Activated CD4-positive, alpha-beta T cell treated with anti-CD3 and anti-CD28 coated beads, Interleukin-2, Interleukin-4, amounts not matched to agents 100 ng/mL and 50 ng/mL, durations not matched to agents 16 hours and 8 hours (primary cell): ENCODE data around the gene KIF13A.

Source experiments
- DNase-seq: peaks from one replicate; pipeline ENCODE4 v3.0.0-alpha.2; 2020; ENCODE audit warnings: low spot score

KIF13A gene

GRCh38 chr6:17721671-17722070, 265.8 kb downstream of the KIF13A start:
- no peak for DNase-seq

- no peak for DNase-seq
Measured at GRCh38 chr6:17719323-17720041, 268.0 kb downstream of the KIF13A start.

GRCh38 chr6:17716221-17716620, 271.2 kb downstream of the KIF13A start:
- DNase-seq, result no peak

GRCh38 chr6:17714879-17715851, 272.3 kb downstream of the KIF13A start:
- DNase-seq, result peak; percentile 81

GRCh38 chr6:17714177-17714576, 273.3 kb downstream of the KIF13A start:
- DNase-seq, result no peak

GRCh38 chr6:17712576-17712975, 274.9 kb downstream of the KIF13A start:
- DNase-seq, result no peak

- DNase-seq, result no peak
Measured at GRCh38 chr6:17710331-17710730, 277.1 kb downstream of the KIF13A start.

- no peak for DNase-seq
Measured at GRCh38 chr6:17709476-17709875, 278.0 kb downstream of the KIF13A start.
